Retinal pigment epithelial cell (primary cell): ENCODE measurements around the gene ARHGDIB.

Experiments
- DNase-seq: peaks from one replicate; pipeline ENCODE4 v3.0.0-alpha.2; 2010; ENCODE audit warnings: low read depth
- H3K4me3 ChIP-seq: 2 replicates; pipeline ENCODE4 v1.5.1; 2011; ENCODE audit warnings: mild to moderate bottlenecking, low read length, control low read depth, moderate library complexity
- TF ChIP-seq, protein P1 (sequence below): conservative IDR thresholded peaks from 2 replicates; pipeline ENCODE4 v1.5.1; 2011; ENCODE audit warnings: low read depth, low read length, control low read depth, inconsistent platforms

The ARHGDIB gene

DNA sequence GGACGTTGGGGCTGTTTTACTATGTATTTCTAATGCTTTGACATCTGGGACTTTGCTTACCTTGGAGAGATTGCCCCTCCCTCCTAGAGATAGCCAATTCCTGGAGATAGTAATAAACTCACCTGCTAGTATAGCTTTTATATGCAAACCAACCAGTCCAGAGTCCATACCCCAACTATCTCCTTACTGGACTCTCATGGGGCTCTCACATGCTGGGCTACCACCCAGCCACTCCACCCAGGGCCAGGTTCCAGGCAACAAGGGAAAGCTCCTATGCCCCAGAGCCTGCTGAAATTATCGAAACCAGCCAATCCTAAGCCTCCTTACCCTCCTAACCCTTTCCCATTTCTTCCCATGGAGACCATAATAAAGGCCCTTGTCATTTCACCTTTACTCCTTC lies 50.3 kb downstream of the ARHGDIB start:
- no peak overlapping the region for H3K4me3 ChIP-seq
- TF ChIP-seq, protein P1, sequence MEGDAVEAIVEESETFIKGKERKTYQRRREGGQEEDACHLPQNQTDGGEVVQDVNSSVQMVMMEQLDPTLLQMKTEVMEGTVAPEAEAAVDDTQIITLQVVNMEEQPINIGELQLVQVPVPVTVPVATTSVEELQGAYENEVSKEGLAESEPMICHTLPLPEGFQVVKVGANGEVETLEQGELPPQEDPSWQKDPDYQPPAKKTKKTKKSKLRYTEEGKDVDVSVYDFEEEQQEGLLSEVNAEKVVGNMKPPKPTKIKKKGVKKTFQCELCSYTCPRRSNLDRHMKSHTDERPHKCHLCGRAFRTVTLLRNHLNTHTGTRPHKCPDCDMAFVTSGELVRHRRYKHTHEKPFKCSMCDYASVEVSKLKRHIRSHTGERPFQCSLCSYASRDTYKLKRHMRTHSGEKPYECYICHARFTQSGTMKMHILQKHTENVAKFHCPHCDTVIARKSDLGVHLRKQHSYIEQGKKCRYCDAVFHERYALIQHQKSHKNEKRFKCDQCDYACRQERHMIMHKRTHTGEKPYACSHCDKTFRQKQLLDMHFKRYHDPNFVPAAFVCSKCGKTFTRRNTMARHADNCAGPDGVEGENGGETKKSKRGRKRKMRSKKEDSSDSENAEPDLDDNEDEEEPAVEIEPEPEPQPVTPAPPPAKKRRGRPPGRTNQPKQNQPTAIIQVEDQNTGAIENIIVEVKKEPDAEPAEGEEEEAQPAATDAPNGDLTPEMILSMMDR, result no peak
- DNase-seq, result no peak

DNA sequence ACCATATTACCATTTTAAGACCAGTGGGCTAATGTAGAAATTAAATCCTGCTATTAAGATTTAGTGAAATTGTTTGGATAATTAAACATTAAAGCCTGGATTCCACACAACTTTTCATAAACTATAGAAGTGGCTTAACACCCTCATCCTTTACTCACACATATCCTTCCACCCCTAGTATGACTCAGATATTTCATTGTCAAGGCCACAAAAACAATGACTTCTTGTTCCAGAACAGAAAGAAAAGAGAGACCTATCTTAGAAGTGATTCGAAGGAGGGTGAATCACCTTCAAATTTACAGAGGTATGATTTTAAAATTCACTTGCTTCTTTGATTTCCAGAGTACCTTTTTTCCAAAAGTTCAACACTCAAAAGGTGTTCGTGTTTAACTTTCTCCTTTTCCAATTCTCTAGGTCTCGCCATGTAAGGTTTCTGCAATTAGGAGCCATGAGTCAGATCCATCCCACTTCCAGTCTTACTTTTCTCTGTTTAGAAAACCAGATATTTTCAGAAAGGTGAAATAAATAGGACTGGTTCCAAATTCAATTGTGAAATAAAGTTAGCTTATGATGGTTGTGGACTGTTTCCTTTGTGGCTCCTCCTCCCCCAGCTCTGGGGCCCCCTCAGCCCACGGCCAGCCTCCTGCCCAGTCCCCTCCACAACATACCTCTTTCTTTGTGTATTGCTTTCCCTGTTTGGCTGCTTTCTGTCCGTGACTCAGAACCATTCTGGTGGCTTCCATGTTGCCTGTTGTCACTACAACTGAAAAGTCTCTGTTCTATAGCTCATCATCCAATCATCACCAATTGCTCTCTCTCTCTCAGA lies 51.1 kb downstream of the ARHGDIB start:
- TF ChIP-seq, protein P1, result no peak
- H3K4me3 ChIP-seq, result no peak overlapping the region
- peak; percentile 23 for DNase-seq

DNA sequence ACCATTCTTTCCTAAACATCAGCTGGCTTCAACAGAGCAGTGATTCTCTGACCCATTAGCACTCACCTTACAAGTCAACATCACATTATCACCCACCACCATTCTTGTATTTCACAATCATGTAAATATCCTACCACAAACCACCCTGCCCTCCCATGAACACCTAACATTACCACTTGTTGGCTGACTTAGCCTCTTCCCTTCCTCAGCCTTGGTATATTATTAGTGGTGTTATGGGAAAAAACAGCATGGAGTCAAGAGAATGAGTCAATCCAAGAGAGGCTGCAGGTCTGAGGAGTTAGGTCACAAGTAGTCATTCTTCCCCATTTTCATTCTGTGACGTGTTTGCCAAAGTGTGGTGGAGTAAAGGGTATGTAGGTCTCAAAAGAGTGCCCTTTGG lies 53.4 kb downstream of the ARHGDIB start:
- DNase-seq, result no peak
- TF ChIP-seq, protein P1, result no peak
- no peak overlapping the region for H3K4me3 ChIP-seq

DNA sequence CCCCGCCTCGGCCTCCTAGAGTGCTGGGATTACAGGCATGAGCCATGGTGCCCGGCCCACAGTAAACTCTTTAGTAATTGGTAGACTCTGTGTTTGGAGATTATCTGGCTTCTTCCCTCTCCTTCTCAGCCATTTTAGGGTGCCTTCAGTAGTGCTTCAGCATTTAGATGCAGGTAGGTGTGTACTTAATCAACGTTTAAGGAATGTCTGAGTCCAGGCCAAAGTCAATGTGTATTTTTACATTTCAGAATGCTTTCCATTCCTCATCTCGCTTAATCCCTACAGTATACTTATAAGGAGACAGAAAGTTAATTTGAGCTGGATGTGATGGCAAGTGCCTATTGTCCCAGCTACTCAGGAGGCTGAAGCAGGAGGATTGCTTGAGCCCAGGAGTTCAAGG lies 55.3 kb downstream of the ARHGDIB start:
- no peak for DNase-seq
- TF ChIP-seq, protein P1, result no peak
- H3K4me3 ChIP-seq, result no peak overlapping the region

DNA sequence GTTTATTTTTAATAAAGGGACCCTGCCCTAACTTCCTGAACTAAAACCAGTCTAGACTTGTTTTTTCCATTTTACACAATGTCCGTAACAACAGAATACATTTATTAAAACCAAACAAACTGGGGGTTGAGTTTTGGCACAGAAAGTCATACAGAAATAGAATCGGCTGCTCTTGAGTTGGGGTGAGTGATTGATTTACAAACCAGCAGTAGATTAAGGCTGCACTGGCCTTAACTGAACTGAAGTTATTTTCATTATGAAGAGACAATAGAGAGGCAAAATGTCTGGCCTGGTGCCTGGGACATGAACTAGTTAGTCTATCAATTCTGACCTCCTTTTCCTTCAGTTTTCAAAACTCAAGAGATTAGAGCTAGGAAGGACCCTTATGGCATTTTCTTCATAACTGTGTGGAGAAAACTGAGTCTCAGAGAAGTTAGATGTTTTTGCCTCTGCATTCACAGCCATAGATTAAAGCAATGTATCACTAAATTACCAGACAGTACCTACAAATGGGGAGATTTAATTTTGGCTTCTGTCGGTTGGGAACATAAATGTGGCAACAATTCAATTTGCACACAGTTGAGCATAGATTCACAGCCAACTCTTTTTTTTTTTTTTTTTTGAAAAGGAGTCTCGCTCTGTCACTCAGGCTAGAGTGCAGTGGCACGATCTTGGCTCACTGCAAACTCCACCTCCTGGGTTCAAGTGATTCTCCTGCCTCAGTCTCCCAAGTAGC lies 56.0 kb downstream of the ARHGDIB start:
- DNase-seq, result no peak
- no peak overlapping the region for H3K4me3 ChIP-seq
- TF ChIP-seq, protein P1, result no peak

DNA sequence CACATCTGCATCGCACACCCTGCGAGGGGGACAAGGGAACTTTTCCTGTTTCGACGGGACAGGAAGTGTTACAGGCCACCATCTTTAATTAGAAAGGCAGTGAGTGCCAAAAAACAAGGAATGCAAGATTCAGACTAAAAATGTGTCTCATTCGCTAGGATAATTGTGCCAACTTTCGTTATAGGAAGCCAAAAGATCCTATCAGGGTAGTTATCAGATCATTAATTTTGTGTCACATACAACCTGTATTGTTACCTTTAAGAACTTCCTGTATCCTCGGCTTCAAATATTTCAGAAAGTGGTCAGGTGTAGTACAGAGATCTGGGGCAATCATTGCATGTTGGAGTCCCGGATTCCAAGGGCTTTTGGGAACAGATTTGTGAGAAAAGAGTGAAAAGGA lies 56.5 kb downstream of the ARHGDIB start:
- TF ChIP-seq, protein P1, result no peak

More for the DNA sequence above, 56.5 kb downstream of the ARHGDIB start:
- no peak for DNase-seq
- no peak overlapping the region for H3K4me3 ChIP-seq
